Measurements from ENCODE around the gene NEGR1. TPM values are rescaled to one million over a fixed set of nuclear protein-coding genes. Genes with fewer than 3 reads are reported as not detected.

Gene NEGR1
- total RNA-seq, 4 donors from 2014 or later, result 14.5 to 50.8 (median 29.1) TPM

DNA sequence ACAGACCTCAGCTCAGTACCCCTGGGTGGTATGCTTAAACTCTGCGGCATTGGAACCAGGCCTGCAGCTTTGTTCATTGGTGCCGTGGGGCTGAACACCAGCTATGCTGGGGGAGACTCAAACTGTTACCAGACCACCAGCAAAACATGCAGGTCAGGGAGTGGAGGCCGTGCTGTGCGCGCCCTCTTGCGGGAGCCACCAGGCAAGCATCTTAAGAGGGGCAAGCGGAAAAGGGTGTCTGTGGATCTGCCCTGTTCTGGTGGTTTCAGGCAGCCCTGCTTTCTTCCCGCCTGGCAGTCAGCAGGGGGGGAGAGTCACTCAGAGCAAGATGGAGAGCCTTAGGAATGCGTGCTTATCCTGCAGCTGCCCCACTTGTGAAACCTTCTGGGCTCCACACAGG, 924.6 kb downstream of the NEGR1 start:
- no peak for DNase-seq (ENCODE audit: low spot score)
- no peak for ATAC-seq (ENCODE audit: low FRiP score)
- no peak for TF ChIP-seq CTCF (IDR thresholded peaks at IDR 0.05)

DNA sequence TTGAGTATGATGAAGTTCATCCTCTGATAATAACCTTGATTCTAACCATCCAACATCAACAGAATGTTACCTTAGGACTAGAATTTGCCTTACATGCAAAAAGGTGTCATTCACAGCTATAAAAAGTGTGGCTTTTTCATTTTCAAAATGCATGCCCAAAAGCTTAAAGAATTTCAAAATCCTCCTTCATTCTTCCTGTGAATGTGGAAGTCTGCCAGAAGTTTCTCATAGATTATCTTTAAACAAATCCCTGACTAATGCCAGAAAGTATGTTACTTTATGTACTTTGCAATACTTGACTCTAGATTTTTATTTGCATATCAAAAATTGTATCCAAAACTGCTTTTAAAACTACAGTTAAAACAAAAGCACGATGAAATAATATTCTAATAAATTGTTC, 930.9 kb downstream of the NEGR1 start:
- ATAC-seq (ENCODE audit: low FRiP score), result no peak
- DNase-seq (ENCODE audit: low spot score), result no peak
- no peak for TF ChIP-seq CTCF (IDR thresholded peaks at IDR 0.05)

- TF ChIP-seq CTCF (IDR thresholded peaks at IDR 0.05), result no peak
- ATAC-seq (ENCODE audit: low FRiP score) (no peak), DNase-seq (ENCODE audit: low spot score) (no peak)
Measured at GRCh38 chr1:71350805-71351204, 931.5 kb downstream of the NEGR1 start.

DNA sequence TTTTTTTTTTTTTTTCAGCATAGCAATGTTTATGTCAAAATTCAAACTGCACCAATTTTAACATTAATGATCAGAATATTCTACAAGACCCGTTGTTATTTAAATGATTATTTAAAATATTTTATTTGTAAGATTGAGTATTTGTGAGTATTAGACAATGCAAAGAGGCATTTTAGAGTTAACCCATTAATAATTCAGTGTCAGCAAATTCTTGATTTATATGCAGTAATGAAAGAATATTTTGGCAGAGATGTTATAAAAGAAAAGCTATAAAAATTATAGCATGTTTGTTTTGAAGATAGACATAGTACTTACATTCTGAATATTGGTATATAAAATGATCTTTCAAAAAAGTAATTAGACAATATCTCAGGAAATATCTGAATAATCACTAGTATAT, 932.0 kb downstream of the NEGR1 start:
- no peak for ATAC-seq (ENCODE audit: low FRiP score)
- TF ChIP-seq CTCF (IDR thresholded peaks at IDR 0.05), result no peak
- no peak for DNase-seq (ENCODE audit: low spot score)

Small RNA genes within 50 kb of the gene (small RNA-seq; reads per million reads assigned to genes)
- gene AL358453.1 (not detected), gene AL359821.1 (not detected)
